GM23338 (cell line): Measurements from ENCODE around the gene NDUFB5.

Experiments
- EZH2 ChIP-seq: fragments of 200-600 bp; sonication (generic); IDR thresholded peaks from one replicate; pipeline ENCODE4 v1.8.0; 2017; ENCODE audit warnings: antibody characterized with exemption, mild to moderate bottlenecking, low read depth; ENCODE audit not compliant: unreplicated experiment
- EZH2phosphoT487 ChIP-seq: fragments of 200-600 bp; sonication (generic); IDR thresholded peaks from one replicate; pipeline ENCODE4 v1.8.1; 2018; ENCODE audit warnings: antibody characterized with exemption; ENCODE audit not compliant: unreplicated experiment
- JUNB ChIP-seq: IDR thresholded peaks from one replicate; pipeline ENCODE4 v1.6.1; 2016; ENCODE audit warnings: antibody characterized with exemption; ENCODE audit not compliant: unreplicated experiment
- NANOG ChIP-seq: IDR thresholded peaks from 2 replicates; pipeline ENCODE4 v1.6.1; 2016; ENCODE audit warnings: antibody characterized with exemption, borderline replicate concordance
- POLR2AphosphoS5 ChIP-seq: IDR thresholded peaks from 2 replicates; pipeline ENCODE4 v1.6.1; 2016; ENCODE audit warnings: antibody characterized with exemption, low read depth
- STAT1 ChIP-seq: IDR thresholded peaks from one replicate; pipeline ENCODE4 v1.6.1; 2016; ENCODE audit warnings: antibody characterized with exemption; ENCODE audit not compliant: unreplicated experiment
- ZNF114 ChIP-seq: fragments of 250-450 bp; sonication (Bioruptor Pico); IDR thresholded peaks from 2 replicates; pipeline ENCODE4 v1.5.0; 2020; ENCODE audit warnings: mild to moderate bottlenecking, moderate library complexity
- ZNF462 ChIP-seq: fragments of 250-450 bp; sonication (Bioruptor Pico); IDR thresholded peaks from 2 replicates; pipeline ENCODE4 v1.5.0; 2020; ENCODE audit warnings: mild to moderate bottlenecking, moderate library complexity
- TF ChIP-seq, protein P1 (sequence below), 2 experiments: fragments of 200-600 bp in 1 of 2; sonication (generic) in 1 of 2; conservative IDR thresholded peaks; 2 replicates each; pipeline versions ENCODE4 v1.5.1 to v1.6.1; 2016 to 2017; ENCODE audit warnings: antibody characterized with exemption in 2 of 2, low read depth in 2 of 2, mild to moderate bottlenecking in 2 of 2, moderate library complexity in 1 of 2

DNA sequence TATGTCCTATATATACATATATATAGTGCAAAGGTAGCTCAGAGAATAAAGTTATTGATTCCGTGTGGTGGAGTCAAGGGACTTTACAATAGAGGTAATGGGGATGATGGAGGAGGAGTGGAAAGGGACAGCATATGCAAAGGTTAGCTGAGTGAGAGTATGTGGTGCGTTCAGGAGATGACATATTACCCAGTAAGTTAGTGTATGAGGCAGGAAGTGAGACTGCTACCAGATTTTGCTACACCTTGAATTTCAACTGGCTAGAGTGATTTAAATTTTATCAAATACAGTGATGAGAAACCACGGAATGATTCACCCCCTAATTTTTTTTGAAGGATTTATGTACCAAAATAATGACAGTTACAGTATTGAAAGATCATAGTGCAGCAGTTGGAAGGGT lies 39.1 kb upstream of the NDUFB5 start:
- TF ChIP-seq EZH2: no peak
- TF ChIP-seq, protein P1, sequence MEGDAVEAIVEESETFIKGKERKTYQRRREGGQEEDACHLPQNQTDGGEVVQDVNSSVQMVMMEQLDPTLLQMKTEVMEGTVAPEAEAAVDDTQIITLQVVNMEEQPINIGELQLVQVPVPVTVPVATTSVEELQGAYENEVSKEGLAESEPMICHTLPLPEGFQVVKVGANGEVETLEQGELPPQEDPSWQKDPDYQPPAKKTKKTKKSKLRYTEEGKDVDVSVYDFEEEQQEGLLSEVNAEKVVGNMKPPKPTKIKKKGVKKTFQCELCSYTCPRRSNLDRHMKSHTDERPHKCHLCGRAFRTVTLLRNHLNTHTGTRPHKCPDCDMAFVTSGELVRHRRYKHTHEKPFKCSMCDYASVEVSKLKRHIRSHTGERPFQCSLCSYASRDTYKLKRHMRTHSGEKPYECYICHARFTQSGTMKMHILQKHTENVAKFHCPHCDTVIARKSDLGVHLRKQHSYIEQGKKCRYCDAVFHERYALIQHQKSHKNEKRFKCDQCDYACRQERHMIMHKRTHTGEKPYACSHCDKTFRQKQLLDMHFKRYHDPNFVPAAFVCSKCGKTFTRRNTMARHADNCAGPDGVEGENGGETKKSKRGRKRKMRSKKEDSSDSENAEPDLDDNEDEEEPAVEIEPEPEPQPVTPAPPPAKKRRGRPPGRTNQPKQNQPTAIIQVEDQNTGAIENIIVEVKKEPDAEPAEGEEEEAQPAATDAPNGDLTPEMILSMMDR (conservative IDR thresholded peaks at IDR 0.05; ENCODE audit: low read depth in 2 of 2): no peak
- no peak for TF ChIP-seq POLR2AphosphoS5
- no peak for TF ChIP-seq NANOG
- no peak for TF ChIP-seq EZH2phosphoT487
- no peak for TF ChIP-seq ZNF462 (CRISPR knock-in tag)
- TF ChIP-seq STAT1: no peak
- TF ChIP-seq JUNB: no peak
- TF ChIP-seq ZNF114 (CRISPR knock-in tag): no peak
